Effector memory CD8-positive, alpha-beta T cell (primary cell): ENCODE results near the gene CLPX.

ENCODE experiments used
- ATAC-seq: fragments of 150-1000 bp; cut with Tn5 transposase; replicated peaks from 2 replicates; pipeline ENCODE4 v1.10.0; 2021; ENCODE audit warnings: mild to moderate bottlenecking, moderate library complexity
- DNase-seq, 3 experiments: peaks; one replicate each; pipeline ENCODE4 v3.0.0; 2021
- H3K27ac Mint-ChIP-seq, 2 donors: one replicate each; pipeline ENCODE4 v1.8.0; 2022; ENCODE audit warnings: mild to moderate bottlenecking in 2 of 2, mixed read lengths in 2 of 2, moderate library complexity in 2 of 2
- H3K27me3 Mint-ChIP-seq, 2 donors: one replicate each; pipeline ENCODE4 v1.8.0; 2022; ENCODE audit warnings: mixed read lengths in 2 of 2
- H3K36me3 Mint-ChIP-seq: one replicate; pipeline ENCODE4 v1.8.0; 2022; ENCODE audit warnings: mild to moderate bottlenecking, moderate library complexity, mixed read lengths; ENCODE audit not compliant: insufficient read depth
- H3K4me1 Mint-ChIP-seq, 2 donors: one replicate each; pipeline ENCODE4 v1.8.0; 2022; ENCODE audit warnings: low read depth in 2 of 2, mixed read lengths in 2 of 2
- H3K4me3 Mint-ChIP-seq, 2 donors: one replicate each; pipeline ENCODE4 v1.8.0; 2022; ENCODE audit warnings: mild to moderate bottlenecking in 2 of 2, mixed read lengths in 2 of 2, moderate library complexity in 2 of 2
- H3K9me3 Mint-ChIP-seq, 2 donors: one replicate each; pipeline ENCODE4 v1.8.0; 2022; ENCODE audit warnings: mixed read lengths in 2 of 2

Gene CLPX

GRCh38 chr15:65134538-65134937, 50.6 kb downstream of the CLPX start:
- Mint-ChIP-seq H3K9me3 (no peaks in the 10 kb centered on the region), H3K27me3 (no peaks in the 10 kb centered on the region), H3K27ac (peak overlapping the region in 1 of 2 donors; percentile 92), H3K36me3 (peaks cover 23% of the 10 kb centered on the region), H3K4me1 (peaks cover 13 to 26% of the 10 kb centered on the region in 2 donors), H3K4me3 (peak overlapping the region; percentile 88 to 94)
- ATAC-seq (no peak), DNase-seq (no peak)

GRCh38 chr15:65133548-65134200, 51.5 kb downstream of the CLPX start, which contains the start of gene PDCD7:
Gene PDCD7 (minus strand): TSS chr15:65133808. CDS start chr15:65133781, 27 bp downstream.
- peak within 1 kb of the TSS; percentile 88 to 94 for H3K4me3 Mint-ChIP-seq
- peak; percentile 77 to 78 (median 78) for DNase-seq
- peak; percentile 96 for ATAC-seq
- no peaks in the 10 kb centered on the region for H3K27me3 Mint-ChIP-seq
- peak within 1 kb of the TSS; percentile 92 to 97 for H3K27ac Mint-ChIP-seq
- H3K9me3 Mint-ChIP-seq, result no peaks in the 10 kb centered on the region
- H3K4me1 Mint-ChIP-seq, result peaks cover 16 to 31% of the 10 kb centered on the region in 2 donors
- H3K36me3 Mint-ChIP-seq, result peaks cover 31% of the 10 kb centered on the region

GRCh38 chr15:65132878-65133547, 52.1 kb downstream of the CLPX start:
- peaks cover 38% of the 10 kb centered on the region for H3K36me3 Mint-ChIP-seq
- ATAC-seq, result peak; percentile 40
- H3K9me3 Mint-ChIP-seq, result no peaks in the 10 kb centered on the region
- H3K4me3 Mint-ChIP-seq, result peak overlapping the region; percentile 88 to 94
- DNase-seq, result peak in 2 of 3 experiments; percentile 9 to 18
- peak overlapping the region; percentile 92 to 97 for H3K27ac Mint-ChIP-seq
- peaks cover 16 to 34% of the 10 kb centered on the region in 2 donors for H3K4me1 Mint-ChIP-seq
- no peaks in the 10 kb centered on the region for H3K27me3 Mint-ChIP-seq

GRCh38 chr15:65130941-65131340, 54.2 kb downstream of the CLPX start:
- DNase-seq (no peak), ATAC-seq (no peak)
- no peak overlapping the region for H3K4me3 Mint-ChIP-seq
- no peaks in the 10 kb centered on the region for H3K27me3 Mint-ChIP-seq
- peaks cover 16 to 40% of the 10 kb centered on the region in 2 donors for H3K4me1 Mint-ChIP-seq
- no peak overlapping the region for H3K27ac Mint-ChIP-seq
- H3K9me3 Mint-ChIP-seq, result no peaks in the 10 kb centered on the region
- H3K36me3 Mint-ChIP-seq, result peaks cover 51% of the 10 kb centered on the region

- no peaks in the 10 kb centered on the region for H3K9me3 Mint-ChIP-seq
- H3K36me3 Mint-ChIP-seq, result peaks cover 58% of the 10 kb centered on the region
- H3K27ac Mint-ChIP-seq, result no peak overlapping the region
- no peak overlapping the region for H3K4me3 Mint-ChIP-seq
- ATAC-seq (no peak), DNase-seq (no peak)
- peaks cover 3 to 19% of the 10 kb centered on the region in 2 donors for H3K4me1 Mint-ChIP-seq
- H3K27me3 Mint-ChIP-seq, result no peaks in the 10 kb centered on the region
These were observed 69.6 kb downstream of the CLPX start for GRCh38 chr15:65115542-65115941.

- ATAC-seq (no peak), DNase-seq (no peak)
- H3K27ac Mint-ChIP-seq, result peak within 1 kb of the TSS in 1 of 2 donors; percentile 84
- peaks cover 55% of the 10 kb centered on the region for H3K36me3 Mint-ChIP-seq
- no peak within 1 kb of the TSS for H3K4me3 Mint-ChIP-seq
- H3K9me3 Mint-ChIP-seq, result no peaks in the 10 kb centered on the region
- H3K4me1 Mint-ChIP-seq, result peaks cover 3 to 19% of the 10 kb centered on the region in 2 donors
- no peaks in the 10 kb centered on the region for H3K27me3 Mint-ChIP-seq
These were observed 70.1 kb downstream of the CLPX start, which contains the start of gene UBAP1L for GRCh38 chr15:65115086-65115485. Gene UBAP1L (minus strand): TSS chr15:65115200. CDS start chr15:65106215, 8,985 bp downstream.

- Mint-ChIP-seq H3K27ac (no peak overlapping the region), H3K4me3 (no peak overlapping the region), H3K9me3 (no peaks in the 10 kb centered on the region), H3K27me3 (no peaks in the 10 kb centered on the region), H3K36me3 (peaks cover 32% of the 10 kb centered on the region), H3K4me1 (peaks cover 0 to 9% of the 10 kb centered on the region in 2 donors)
- no peak for ATAC-seq
- DNase-seq, result no peak
These were observed 74.4 kb downstream of the CLPX start for GRCh38 chr15:65110676-65111292.

GRCh38 chr15:65106011-65106590, 79.0 kb downstream of the CLPX start:
- H3K4me3 Mint-ChIP-seq, result no peak overlapping the region
- peaks cover 30% of the 10 kb centered on the region for H3K36me3 Mint-ChIP-seq
- no peaks in the 10 kb centered on the region for H3K27me3 Mint-ChIP-seq
- H3K9me3 Mint-ChIP-seq, result no peaks in the 10 kb centered on the region
- H3K27ac Mint-ChIP-seq, result peak overlapping the region in 1 of 2 donors; percentile 68
- DNase-seq (no peak), ATAC-seq (no peak)
- H3K4me1 Mint-ChIP-seq, result peaks cover 5 to 9% of the 10 kb centered on the region in 2 donors

GRCh38 chr15:65105038-65105437, 80.1 kb downstream of the CLPX start:
- Mint-ChIP-seq H3K27me3 (no peaks in the 10 kb centered on the region), H3K4me1 (peaks cover 5 to 9% of the 10 kb centered on the region in 2 donors), H3K27ac (peak overlapping the region in 1 of 2 donors; percentile 49), H3K9me3 (no peaks in the 10 kb centered on the region), H3K36me3 (peaks cover 31% of the 10 kb centered on the region), H3K4me3 (no peak overlapping the region)
- ATAC-seq (no peak), DNase-seq (no peak)

GRCh38 chr15:65102912-65103311, 82.2 kb downstream of the CLPX start:
- H3K9me3 Mint-ChIP-seq, result no peaks in the 10 kb centered on the region
- H3K4me1 Mint-ChIP-seq, result peaks cover 5 to 9% of the 10 kb centered on the region in 2 donors
- H3K36me3 Mint-ChIP-seq, result peaks cover 34% of the 10 kb centered on the region
- no peaks in the 10 kb centered on the region for H3K27me3 Mint-ChIP-seq
- H3K27ac Mint-ChIP-seq, result no peak overlapping the region
- ATAC-seq (no peak), DNase-seq (no peak)
- H3K4me3 Mint-ChIP-seq, result no peak overlapping the region

GRCh38 chr15:65101891-65102708, 83.0 kb downstream of the CLPX start:
- H3K36me3 Mint-ChIP-seq, result peaks cover 32% of the 10 kb centered on the region
- ATAC-seq (no peak), DNase-seq (no peak)
- H3K4me3 Mint-ChIP-seq, result no peak overlapping the region
- peaks cover 5 to 9% of the 10 kb centered on the region in 2 donors for H3K4me1 Mint-ChIP-seq
- no peaks in the 10 kb centered on the region for H3K27me3 Mint-ChIP-seq
- H3K9me3 Mint-ChIP-seq, result no peaks in the 10 kb centered on the region
- peak overlapping the region in 1 of 2 donors; percentile 78 for H3K27ac Mint-ChIP-seq

GRCh38 chr15:65101411-65101890, 83.7 kb downstream of the CLPX start:
- H3K4me3 Mint-ChIP-seq, result no peak overlapping the region
- ATAC-seq, result no peak
- H3K4me1 Mint-ChIP-seq, result peaks cover 5 to 9% of the 10 kb centered on the region in 2 donors
- H3K27ac Mint-ChIP-seq, result peak overlapping the region; percentile 49 to 78
- H3K9me3 Mint-ChIP-seq, result no peaks in the 10 kb centered on the region
- peak; percentile 17 to 28 (median 23) for DNase-seq
- H3K27me3 Mint-ChIP-seq, result no peaks in the 10 kb centered on the region
- H3K36me3 Mint-ChIP-seq, result peaks cover 32% of the 10 kb centered on the region
